ENCODE data around the gene VEZT.
"Not testable (repeated sequence)": the region's sequence is repeated elsewhere in the genome, so short reads cannot be mapped to it uniquely, and the experiment has no call there.

- not testable (repeated sequence) for TF ChIP-seq GABPA (IDR thresholded peaks at IDR 0.05; ENCODE audit: low read depth); CTCF (IDR thresholded peaks at IDR 0.05; ENCODE audit: insufficient read depth, low read length); SPI1 (IDR thresholded peaks at IDR 0.05; ENCODE audit: borderline replicate concordance, low read depth); POLR2AphosphoS5 (IDR thresholded peaks at IDR 0.05; ENCODE audit: low read depth)
- TF ChIP-seq, protein P1, sequence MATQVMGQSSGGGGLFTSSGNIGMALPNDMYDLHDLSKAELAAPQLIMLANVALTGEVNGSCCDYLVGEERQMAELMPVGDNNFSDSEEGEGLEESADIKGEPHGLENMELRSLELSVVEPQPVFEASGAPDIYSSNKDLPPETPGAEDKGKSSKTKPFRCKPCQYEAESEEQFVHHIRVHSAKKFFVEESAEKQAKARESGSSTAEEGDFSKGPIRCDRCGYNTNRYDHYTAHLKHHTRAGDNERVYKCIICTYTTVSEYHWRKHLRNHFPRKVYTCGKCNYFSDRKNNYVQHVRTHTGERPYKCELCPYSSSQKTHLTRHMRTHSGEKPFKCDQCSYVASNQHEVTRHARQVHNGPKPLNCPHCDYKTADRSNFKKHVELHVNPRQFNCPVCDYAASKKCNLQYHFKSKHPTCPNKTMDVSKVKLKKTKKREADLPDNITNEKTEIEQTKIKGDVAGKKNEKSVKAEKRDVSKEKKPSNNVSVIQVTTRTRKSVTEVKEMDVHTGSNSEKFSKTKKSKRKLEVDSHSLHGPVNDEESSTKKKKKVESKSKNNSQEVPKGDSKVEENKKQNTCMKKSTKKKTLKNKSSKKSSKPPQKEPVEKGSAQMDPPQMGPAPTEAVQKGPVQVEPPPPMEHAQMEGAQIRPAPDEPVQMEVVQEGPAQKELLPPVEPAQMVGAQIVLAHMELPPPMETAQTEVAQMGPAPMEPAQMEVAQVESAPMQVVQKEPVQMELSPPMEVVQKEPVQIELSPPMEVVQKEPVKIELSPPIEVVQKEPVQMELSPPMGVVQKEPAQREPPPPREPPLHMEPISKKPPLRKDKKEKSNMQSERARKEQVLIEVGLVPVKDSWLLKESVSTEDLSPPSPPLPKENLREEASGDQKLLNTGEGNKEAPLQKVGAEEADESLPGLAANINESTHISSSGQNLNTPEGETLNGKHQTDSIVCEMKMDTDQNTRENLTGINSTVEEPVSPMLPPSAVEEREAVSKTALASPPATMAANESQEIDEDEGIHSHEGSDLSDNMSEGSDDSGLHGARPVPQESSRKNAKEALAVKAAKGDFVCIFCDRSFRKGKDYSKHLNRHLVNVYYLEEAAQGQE (IDR thresholded peaks at IDR 0.05; ENCODE audit: insufficient replicate concordance, low read depth): not testable (repeated sequence)
Observed at GRCh38 chr12:95239835-95240234, 22.2 kb downstream of the VEZT start.
